Tibial nerve (tissue), 3 donors: ENCODE measurements around the gene EGFLAM.

ENCODE experiments used
- CTCF ChIP-seq, 5 experiments: fragments of 200-600 bp in 3 of 5; fragments of 450-650 bp in 2 of 5; sonication (generic) in 3 of 5; IDR thresholded peaks; one replicate each; pipeline ENCODE4 v1.5.1; 2016 to 2019; ENCODE audit warnings: antibody characterized with exemption in 5 of 5, mild to moderate bottlenecking in 3 of 5, moderate library complexity in 2 of 5
- POLR2A ChIP-seq, 2 donors: fragments of 450-650 bp; IDR thresholded peaks; one replicate each; pipeline ENCODE4 v1.6.1; 2017; ENCODE audit warnings: antibody characterized with exemption in 2 of 2, mild to moderate bottlenecking in 2 of 2, moderate library complexity in 2 of 2

- no peak for TF ChIP-seq CTCF (IDR thresholded peaks at IDR 0.05)
- peak in 1 of 2 donors; percentile 24 for TF ChIP-seq POLR2A (IDR thresholded peaks at IDR 0.05)
Observed at GRCh38 chr5:38466424-38467189, 208.2 kb downstream of the EGFLAM start.
